HG02973 (cell line): ENCODE measurements around the gene PRR35.

Experiments
- ATAC-seq: cut with Tn5 transposase; IDR thresholded peaks from one replicate; pipeline ENCODE4 v1.9.1; 2021; ENCODE audit warnings: moderate library complexity; ENCODE audit not compliant: unreplicated experiment

The PRR35 gene

GRCh38 chr16:560204-560700 is at the start of gene PRR35:
PRR35 (plus strand) TSS chr16:560394; CDS start chr16:563295, 2,901 bp downstream.
- ATAC-seq = no peak

DNA sequence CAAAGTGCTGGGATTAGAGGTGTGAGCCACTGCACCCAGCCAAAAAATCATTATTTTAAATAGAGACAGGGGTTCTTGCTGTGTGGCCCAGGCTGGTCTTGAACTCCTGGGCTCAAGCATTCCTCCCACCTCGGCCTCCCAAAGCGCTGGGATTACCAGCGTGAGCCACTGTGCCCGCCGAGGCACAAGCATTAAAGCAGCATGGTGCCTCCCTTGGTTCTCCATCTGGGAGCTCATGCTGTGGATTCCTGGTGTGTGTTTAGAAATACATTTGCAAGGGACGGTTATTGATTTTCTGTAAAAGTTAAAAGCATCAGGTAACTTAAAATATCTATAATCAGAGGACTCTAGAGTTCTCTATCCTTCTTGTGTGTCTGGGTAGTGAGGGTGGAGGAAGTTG is 47.4 kb upstream of the PRR35 start:
- ATAC-seq = no peak

GRCh38 chr16:513950-514349 is 46.2 kb upstream of the PRR35 start:
- no peak for ATAC-seq

DNA sequence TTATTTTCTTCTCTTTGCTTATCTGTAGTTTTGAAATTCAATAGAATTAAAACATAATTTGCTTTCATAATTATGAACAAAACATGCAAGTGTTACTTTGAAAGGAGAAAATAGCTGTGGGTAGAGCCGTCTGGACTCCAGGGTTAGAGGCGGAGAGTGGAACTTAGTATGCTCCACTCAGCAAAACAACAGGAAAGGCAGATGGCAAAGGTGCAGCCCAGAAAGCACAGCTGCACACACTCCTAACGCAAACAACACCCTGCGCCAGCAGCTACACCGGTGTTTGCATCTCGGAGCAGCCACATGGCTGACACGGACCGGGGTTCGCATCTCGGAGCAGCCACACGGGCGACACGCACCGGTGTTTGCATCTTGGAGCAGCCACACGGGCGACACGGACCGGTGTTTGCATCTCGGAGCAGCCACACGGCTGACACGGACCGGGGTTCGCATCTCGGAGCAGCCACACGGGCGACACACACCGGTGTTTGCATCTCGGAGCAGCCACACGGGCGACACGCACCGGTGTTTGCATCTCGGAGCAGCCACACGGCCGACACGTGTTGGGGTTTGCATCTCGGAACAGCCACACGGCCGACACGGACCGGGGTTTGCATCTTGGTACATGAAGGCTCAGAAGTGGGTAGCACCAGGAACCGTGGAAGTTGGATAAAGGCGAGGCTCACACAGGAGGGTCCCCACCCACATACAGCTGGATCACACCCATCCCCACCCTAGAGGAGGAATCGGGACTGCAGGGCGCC is 44.8 kb upstream of the PRR35 start:
- ATAC-seq = no peak

GRCh38 chr16:515939-516226 is 44.3 kb upstream of the PRR35 start:
- ATAC-seq = no peak

DNA sequence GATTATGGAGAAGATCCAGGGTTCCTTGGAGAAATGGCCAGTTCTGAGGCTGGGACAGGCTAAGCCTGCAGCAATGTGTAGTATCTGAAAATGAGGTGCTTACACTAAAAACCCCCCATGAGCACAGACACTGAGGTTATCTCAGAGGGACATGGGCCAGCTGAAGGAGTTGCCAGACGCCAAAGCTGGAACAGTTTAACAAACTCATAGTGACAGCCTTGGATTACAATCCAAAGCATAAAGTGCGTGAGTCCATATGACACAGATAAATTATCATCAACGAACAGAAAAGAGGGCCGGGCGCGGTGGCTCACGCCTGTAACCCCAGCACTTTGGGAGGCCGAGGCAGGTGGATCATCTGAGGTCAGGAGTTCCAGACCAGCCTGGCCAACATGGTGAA is 43.9 kb upstream of the PRR35 start:
- ATAC-seq = no peak

DNA sequence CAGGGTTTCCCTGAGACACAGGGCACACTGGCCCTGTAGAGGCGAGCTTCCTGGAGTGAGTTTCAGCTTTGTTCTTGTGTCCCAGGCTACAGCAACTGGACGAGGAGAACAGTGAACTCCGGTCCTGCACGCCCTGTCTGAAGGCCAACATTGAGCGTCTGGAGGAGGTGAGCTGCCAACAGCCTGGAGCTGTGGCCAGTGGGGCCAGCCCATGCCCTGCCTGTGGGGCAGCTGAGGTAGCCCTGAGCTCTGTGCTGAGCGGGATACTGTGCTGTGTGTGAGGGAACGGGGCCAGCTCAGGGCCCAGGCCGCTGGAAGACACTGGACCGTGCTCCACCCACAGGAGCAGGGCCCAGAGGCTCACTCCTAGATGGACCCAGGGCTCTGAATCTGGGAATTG is 41.3 kb upstream of the PRR35 start:
- ATAC-seq = no peak

DNA sequence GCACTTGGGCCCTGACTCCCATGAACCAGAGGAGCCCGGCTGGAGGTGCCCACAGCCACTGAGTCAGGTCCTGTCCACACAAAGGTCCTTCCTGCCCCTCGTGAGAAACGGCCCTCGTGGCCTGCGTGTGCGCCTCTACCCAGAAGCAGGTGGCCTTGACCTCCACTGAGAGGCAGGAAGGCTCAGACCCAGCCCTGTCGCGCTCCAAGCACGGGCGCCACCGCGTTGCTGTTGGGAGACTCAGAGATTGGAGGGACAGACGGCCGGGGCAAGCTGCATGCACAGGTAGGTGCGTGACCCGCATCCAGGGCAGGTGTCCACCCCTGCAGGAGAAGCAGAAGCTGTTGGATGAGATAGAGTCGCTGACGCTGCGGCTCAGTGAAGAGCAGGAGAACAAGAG is 40.8 kb upstream of the PRR35 start:
- no peak for ATAC-seq

DNA sequence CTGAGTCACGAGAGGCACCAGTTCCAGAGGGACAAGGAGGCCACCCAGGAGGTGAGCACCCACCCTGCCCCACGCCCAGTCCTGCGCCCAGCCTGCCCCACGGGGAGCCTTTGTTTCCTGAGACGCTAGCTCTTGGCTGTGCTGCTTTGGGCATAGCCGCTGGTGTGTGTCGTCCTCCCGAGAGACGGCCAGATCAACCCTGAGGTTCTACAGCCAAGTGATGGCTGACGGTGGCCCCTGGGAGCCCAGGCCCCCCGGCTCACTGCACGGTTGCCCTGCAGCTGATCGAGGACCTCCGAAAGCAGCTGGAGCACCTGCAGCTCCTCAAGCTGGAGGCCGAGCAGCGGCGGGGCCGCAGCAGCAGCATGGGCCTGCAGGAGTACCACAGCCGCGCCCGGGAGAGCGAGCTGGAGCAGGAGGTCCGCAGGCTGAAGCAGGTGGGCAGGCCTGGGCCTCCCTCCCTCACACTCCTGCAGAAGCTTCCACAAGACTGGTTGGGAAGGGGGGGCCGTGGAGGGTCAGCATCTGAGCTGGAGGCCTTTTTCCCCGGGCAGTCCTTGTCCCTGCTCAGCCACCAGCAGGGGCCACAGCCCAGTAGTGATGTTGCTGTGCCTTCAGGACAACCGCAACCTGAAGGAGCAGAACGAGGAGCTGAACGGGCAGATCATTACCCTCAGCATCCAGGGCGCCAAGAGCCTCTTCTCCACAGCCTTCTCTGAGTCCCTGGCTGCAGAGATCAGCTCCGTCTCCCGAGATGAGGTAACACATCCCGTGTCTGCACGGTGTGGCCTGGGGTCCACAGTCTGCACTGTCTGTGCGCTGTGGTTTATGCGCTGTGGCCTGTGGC is 40.1 kb upstream of the PRR35 start:
- ATAC-seq = no peak

- ATAC-seq = no peak
Measured at GRCh38 chr16:520847-521246, 39.3 kb upstream of the PRR35 start.

DNA sequence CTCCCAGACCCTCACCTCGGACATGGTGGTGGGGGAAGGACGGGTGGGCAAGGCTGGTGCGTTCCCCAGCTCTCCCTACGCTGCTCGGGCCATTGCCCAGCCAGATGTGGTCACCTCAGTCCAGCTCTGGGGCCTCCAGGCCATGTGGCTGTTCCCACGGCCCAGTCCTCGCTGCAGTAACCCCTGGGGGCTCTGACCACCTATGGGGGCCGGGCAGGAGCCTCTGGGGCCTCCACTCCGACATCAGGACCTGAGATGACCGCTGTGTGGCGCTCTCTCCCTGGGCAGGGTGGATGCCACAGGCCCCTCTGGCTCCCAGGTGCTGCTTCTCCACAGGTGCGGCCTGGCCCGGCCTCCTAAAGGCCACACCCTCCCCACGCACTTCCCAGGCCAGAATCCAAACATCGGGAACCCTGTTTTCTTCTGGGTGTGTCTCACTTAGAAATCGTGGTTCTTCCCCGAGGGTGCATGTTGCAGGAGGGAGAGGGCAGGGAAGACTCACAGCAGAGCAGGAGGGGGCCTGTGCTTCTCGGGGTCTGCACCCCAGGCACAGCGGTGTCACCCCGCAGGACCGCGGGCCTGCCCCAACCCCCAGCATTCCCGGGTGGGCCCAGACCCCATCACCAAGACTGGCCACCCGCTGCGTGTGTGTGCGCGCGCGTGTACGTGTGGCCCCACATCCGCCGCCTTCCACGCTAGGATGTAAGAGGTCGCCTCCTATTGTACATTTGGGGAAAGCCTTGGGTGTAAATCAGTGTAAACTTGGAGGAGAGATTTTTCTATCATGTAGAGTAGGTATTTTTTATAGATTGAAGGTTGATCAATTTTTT is 38.6 kb upstream of the PRR35 start:
- ATAC-seq = no peak

GRCh38 chr16:522320-523096 is 37.7 kb upstream of the PRR35 start:
- no peak for ATAC-seq

DNA sequence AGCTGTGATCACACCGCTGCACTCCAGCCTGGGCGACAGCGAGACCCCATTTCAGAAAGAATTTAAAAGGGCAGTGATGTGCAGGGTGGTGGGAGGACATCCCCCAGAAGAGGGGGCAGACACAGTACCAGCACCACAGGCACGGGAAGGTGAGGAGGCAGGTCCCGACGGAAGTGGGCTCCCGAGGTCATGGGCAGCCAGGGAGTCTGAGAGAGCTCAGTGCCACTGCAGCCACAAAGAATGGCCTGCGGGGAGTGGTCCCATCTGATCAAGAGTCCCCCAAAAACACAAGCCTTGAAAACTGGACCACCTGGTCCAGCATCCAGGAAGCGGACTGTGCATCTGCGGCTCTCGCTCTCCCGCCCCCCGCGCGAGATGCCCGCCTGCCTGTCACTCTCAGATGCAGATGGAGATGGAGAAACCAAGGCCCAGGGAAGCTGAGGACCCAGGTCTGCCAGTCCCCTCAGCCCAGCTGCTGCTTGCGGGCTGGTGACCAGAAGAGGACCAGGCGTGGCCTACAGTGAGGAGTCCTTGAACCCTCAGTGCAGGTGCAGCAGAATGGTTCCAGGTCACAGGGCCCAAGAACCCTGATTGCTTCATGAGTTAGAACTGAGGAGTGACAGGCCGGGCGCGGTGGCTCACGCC is 37.0 kb upstream of the PRR35 start:
- no peak for ATAC-seq

GRCh38 chr16:524274-525040 is 35.7 kb upstream of the PRR35 start:
- no peak for ATAC-seq

- ATAC-seq = no peak
Measured at GRCh38 chr16:525123-525519, 35.1 kb upstream of the PRR35 start.

- ATAC-seq = no peak
Measured at GRCh38 chr16:525520-526180, 34.5 kb upstream of the PRR35 start.

DNA sequence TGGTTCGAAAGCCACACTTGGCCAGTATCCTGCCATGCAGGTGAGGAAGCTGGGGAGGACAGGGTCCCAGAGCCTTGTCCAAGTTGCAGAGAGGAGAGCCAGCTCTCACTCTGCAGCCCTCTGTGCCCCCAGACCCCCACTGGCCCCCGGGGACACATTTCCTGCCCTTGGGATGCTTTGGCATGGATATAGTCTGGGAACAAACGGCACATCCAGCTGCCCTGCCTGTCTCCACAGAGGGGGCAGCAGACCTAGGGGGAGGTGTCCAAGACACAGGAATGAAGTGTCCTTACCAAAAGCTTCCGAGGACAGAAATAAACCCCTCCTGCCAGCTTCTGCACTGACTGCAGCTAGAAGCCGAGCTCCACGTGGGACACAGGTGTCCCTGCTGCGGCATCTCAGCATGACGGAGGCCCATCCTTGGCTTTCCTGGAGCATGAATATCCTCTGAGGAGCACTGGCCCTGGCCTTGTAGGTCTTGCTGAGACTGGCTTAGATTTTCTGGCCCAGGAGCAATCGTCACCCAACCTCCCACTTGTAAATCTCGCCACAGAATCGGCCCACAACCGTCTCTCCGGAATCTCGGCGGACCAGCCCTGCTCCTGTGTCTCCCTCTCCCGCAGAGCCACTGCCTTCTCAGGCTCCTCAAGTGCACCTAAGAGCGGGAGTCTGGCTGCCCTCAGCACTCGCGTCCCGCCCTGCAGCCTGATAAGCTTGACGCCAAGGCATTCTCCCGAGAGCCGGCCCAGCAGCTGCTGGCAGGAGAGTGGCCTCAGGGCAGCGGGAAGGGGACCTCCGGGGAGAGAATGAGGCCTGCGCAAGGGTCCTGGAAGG is 33.8 kb upstream of the PRR35 start:
- ATAC-seq = no peak
